Thoracic aorta (tissue), 2 donors: ENCODE data around the gene VANGL1. TPM values are rescaled to one million over a fixed set of nuclear protein-coding genes. Genes with fewer than 3 reads are reported as not detected.

Experiments
- ATAC-seq: fragments of 150-250 bp; one replicate; pipeline ENCODE4 v1.8.0; 2017; ENCODE audit warnings: low read depth; ENCODE audit not compliant: insufficient number of reproducible peaks, low FRiP score
- DNase-seq: peaks from one replicate; pipeline ENCODE4 v3.0.0-alpha.2; 2020; ENCODE audit warnings: low spot score
- H3K27ac ChIP-seq, 2 donors: fragments of 200-600 bp; sonication (generic); 1 replicate in 1 of 2; 2 replicates in 1 of 2; pipeline ENCODE4 v1.5.1; 2016; ENCODE audit warnings: mild to moderate bottlenecking in 2 of 2, moderate library complexity in 2 of 2
- H3K27me3 ChIP-seq: fragments of 200-600 bp; sonication (generic); replicated peaks from 2 replicates; pipeline ENCODE4 v1.6.0; 2016; ENCODE audit warnings: mild to moderate bottlenecking; ENCODE audit not compliant: insufficient read depth
- H3K36me3 ChIP-seq: fragments of 200-600 bp; sonication (generic); one replicate; pipeline ENCODE4 v1.5.1; 2016
- H3K4me1 ChIP-seq, 2 donors: fragments of 200-600 bp; sonication (generic); 1 replicate in 1 of 2; 2 replicates in 1 of 2; pipeline versions ENCODE4 v1.5.1 to v1.6.0; 2016; ENCODE audit warnings: low read depth in 2 of 2, mild to moderate bottlenecking in 1 of 2; ENCODE audit not compliant: control insufficient read depth in 1 of 2
- H3K4me3 ChIP-seq: fragments of 200-600 bp; sonication (generic); 2 replicates; pipeline ENCODE4 v1.5.1; 2016; ENCODE audit warnings: mild to moderate bottlenecking
- H3K9me3 ChIP-seq: fragments of 200-600 bp; sonication (generic); 2 replicates; pipeline ENCODE4 v1.5.1; 2016
- total RNA-seq, 2 donors: library from RNA; depleted of rRNA; stranded (reverse); fragments of >200 nt; gene quantifications; one replicate each; pipeline versions ENCODE4 v1.1.0 to v1.2.3, GENCODE V29; 2016
- TF ChIP-seq, protein P1 (sequence below): fragments of 200-600 bp; sonication (generic); IDR thresholded peaks from one replicate; pipeline ENCODE4 v1.5.1; 2019; ENCODE audit warnings: antibody characterized with exemption

VANGL1 gene
- total RNA-seq, 2 donors from 2014 or later = 6.5 to 8.8 TPM

DNA sequence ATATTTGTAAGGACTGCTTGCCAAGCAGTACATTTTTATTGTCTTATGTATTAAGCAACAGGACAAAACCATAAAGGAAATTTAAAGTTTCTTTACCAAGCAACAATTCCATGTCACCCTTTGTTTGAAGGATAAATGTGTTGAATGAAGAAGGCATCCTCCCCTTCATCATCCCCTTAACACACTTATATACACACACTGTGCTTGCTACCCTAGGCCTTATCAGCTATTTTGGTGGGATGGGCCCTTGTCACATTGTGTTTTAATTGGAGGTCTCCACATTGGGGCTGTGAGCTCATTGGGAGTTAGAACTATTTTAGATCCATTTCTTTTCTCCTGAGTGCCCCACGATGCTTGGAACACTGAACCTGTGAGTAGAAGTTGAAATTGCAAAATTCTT is 1.9 kb downstream of the VANGL1 start:
- no peak for DNase-seq
- ATAC-seq = no peak
- H3K4me3 ChIP-seq = peak overlapping the region; percentile 79

GRCh38 chr1:115644109-115644508 is 2.3 kb downstream of the VANGL1 start:
- Histone ChIP-seq H3K4me1 (peaks cover 4 to 40% of the 10 kb centered on the region in 2 donors), H3K36me3 (no peaks in the 10 kb centered on the region), H3K27ac (no peak overlapping the region), H3K27me3 (no peaks in the 10 kb centered on the region), H3K4me3 (no peak overlapping the region), H3K9me3 (no peaks in the 10 kb centered on the region)
- DNase-seq (no peak), ATAC-seq (no peak)
- TF ChIP-seq, protein P1, sequence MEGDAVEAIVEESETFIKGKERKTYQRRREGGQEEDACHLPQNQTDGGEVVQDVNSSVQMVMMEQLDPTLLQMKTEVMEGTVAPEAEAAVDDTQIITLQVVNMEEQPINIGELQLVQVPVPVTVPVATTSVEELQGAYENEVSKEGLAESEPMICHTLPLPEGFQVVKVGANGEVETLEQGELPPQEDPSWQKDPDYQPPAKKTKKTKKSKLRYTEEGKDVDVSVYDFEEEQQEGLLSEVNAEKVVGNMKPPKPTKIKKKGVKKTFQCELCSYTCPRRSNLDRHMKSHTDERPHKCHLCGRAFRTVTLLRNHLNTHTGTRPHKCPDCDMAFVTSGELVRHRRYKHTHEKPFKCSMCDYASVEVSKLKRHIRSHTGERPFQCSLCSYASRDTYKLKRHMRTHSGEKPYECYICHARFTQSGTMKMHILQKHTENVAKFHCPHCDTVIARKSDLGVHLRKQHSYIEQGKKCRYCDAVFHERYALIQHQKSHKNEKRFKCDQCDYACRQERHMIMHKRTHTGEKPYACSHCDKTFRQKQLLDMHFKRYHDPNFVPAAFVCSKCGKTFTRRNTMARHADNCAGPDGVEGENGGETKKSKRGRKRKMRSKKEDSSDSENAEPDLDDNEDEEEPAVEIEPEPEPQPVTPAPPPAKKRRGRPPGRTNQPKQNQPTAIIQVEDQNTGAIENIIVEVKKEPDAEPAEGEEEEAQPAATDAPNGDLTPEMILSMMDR = no peak

More for the DNA sequence above, 1.9 kb downstream of the VANGL1 start:
- TF ChIP-seq, protein P1 = no peak
- no peaks in the 10 kb centered on the region for H3K27me3 ChIP-seq
- H3K4me1 ChIP-seq = peaks cover 4 to 40% of the 10 kb centered on the region in 2 donors
- H3K36me3 ChIP-seq = no peaks in the 10 kb centered on the region
- no peaks in the 10 kb centered on the region for H3K9me3 ChIP-seq
- H3K27ac ChIP-seq = no peak overlapping the region

GRCh38 chr1:115647047-115647446 is 5.3 kb downstream of the VANGL1 start:
- H3K27me3 ChIP-seq = no peaks in the 10 kb centered on the region
- H3K4me1 ChIP-seq = peaks cover 8 to 51% of the 10 kb centered on the region in 2 donors
- TF ChIP-seq, protein P1 = no peak
- DNase-seq (no peak), ATAC-seq (no peak)
- no peaks in the 10 kb centered on the region for H3K9me3 ChIP-seq
- no peaks in the 10 kb centered on the region for H3K36me3 ChIP-seq
- H3K27ac ChIP-seq = no peak overlapping the region
- no peak overlapping the region for H3K4me3 ChIP-seq

- Histone ChIP-seq H3K27ac (no peak overlapping the region), H3K27me3 (no peaks in the 10 kb centered on the region), H3K36me3 (no peaks in the 10 kb centered on the region), H3K4me3 (no peak overlapping the region), H3K9me3 (no peaks in the 10 kb centered on the region), H3K4me1 (peaks cover 8 to 51% of the 10 kb centered on the region in 2 donors)
- DNase-seq (no peak), ATAC-seq (no peak)
- TF ChIP-seq, protein P1 = no peak
These were observed 5.7 kb downstream of the VANGL1 start for GRCh38 chr1:115647507-115647906.

DNA sequence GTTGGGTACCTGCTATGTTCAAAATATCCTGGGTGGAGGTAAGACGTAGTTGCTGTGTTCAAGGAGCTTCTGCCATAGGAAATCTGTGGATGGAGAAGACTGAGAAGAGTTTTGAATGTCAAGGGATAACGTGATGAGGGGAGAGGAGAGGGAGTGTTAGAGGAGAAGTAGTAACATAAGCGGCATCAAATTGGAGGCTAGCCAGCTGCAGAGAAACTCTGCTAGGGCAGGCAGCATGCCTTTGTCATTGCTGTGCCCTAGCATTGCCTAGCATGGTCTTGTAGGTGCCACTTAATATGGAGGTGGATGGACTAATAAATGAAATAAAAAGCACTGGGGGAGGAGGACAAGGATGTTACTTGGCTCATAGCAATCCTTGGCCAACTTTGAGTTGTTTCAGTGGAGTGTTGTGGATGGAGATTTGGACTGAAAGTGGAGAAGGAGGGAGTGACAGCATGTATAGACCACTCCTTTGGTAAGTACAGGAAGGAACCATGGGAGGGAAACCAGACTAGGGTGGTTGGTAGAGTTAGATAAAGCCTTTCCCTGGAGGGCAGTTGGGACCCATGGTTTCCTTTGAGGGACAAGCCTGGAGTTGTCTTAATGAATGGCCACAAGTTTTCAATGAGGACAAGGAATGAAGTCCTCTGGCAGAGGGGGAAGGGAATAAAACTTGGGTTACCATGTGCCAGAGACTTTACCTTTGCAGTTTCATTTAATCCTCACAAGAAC is 6.3 kb downstream of the VANGL1 start:
- Histone ChIP-seq H3K4me1 (peaks cover 8 to 48% of the 10 kb centered on the region in 2 donors), H3K4me3 (no peak overlapping the region)

More for the DNA sequence above, 6.3 kb downstream of the VANGL1 start:
- DNase-seq (no peak), ATAC-seq (no peak)
- H3K36me3 ChIP-seq = no peaks in the 10 kb centered on the region
- no peaks in the 10 kb centered on the region for H3K27me3 ChIP-seq
- H3K27ac ChIP-seq = no peak overlapping the region
- TF ChIP-seq, protein P1 = no peak
- no peaks in the 10 kb centered on the region for H3K9me3 ChIP-seq
